Thymus (tissue), 11 donors: ENCODE results near the gene MAPKAP1. TPM values are rescaled to one million over a fixed set of nuclear protein-coding genes. Genes with fewer than 3 reads are reported as not detected.

Experiments
- DNase-seq, 9 donors: peaks; one replicate each; pipeline ENCODE4 v3.0.0-alpha.2; 2013; ENCODE audit warnings: low spot score in 9 of 9, low read depth in 6 of 9, missing footprints in 1 of 9
- H3K27ac ChIP-seq, 2 donors: one replicate each; pipeline ENCODE4 v1.5.1; 2013; ENCODE audit warnings: control low read depth in 1 of 2, low read depth in 1 of 2, low read length in 1 of 2, mild to moderate bottlenecking in 1 of 2, moderate library complexity in 1 of 2
- H3K27me3 ChIP-seq, 2 donors: one replicate each; pipeline ENCODE4 v1.5.1; 2013; ENCODE audit warnings: low read length in 1 of 2; ENCODE audit not compliant: control insufficient read depth in 2 of 2, insufficient read depth in 1 of 2
- H3K36me3 ChIP-seq, 2 donors: one replicate each; pipeline ENCODE4 v1.5.1; 2013; ENCODE audit warnings: low read length in 1 of 2, mild to moderate bottlenecking in 1 of 2, moderate library complexity in 1 of 2; ENCODE audit not compliant: control insufficient read depth in 2 of 2, insufficient read depth in 2 of 2
- H3K4me1 ChIP-seq, 2 donors: one replicate each; pipeline ENCODE4 v1.5.1; 2013; ENCODE audit warnings: low read length in 2 of 2; ENCODE audit not compliant: control insufficient read depth in 2 of 2, insufficient read depth in 2 of 2
- H3K4me3 ChIP-seq, 2 donors: one replicate each; pipeline ENCODE4 v1.5.1; 2013; ENCODE audit warnings: low read length in 2 of 2, control low read depth in 1 of 2, mild to moderate bottlenecking in 1 of 2
- H3K9me3 ChIP-seq, 2 donors: one replicate each; pipeline ENCODE4 v1.5.1; 2013; ENCODE audit warnings: low read length in 1 of 2, mild to moderate bottlenecking in 1 of 2; ENCODE audit not compliant: control insufficient read depth in 2 of 2, insufficient read depth in 1 of 2
- WGBS: extraction: QIAGEN DNeasy Blood & Tissue Kit; methylation state at CpG from one replicate; pipeline ENCODE4 v1.1.7; 2013; 5-methylcytosine and 5-hydroxymethylcytosine counted together
- polyA plus RNA-seq: library from polyadenylated mRNA; stranded (reverse); fragments of 200-250 nt; gene quantifications from one replicate; pipeline ENCODE4 v1.2.3, GENCODE V29; 2013
- total RNA-seq: library from RNA; stranded (reverse); fragments of 120-200 nt; gene quantifications from one replicate; pipeline ENCODE4 v1.2.4, GENCODE V29; 2013
- donor health status: healthy.

Gene MAPKAP1
- total and polyA plus RNA-seq, 2 donors: 40.3 to 40.7 TPM

DNA sequence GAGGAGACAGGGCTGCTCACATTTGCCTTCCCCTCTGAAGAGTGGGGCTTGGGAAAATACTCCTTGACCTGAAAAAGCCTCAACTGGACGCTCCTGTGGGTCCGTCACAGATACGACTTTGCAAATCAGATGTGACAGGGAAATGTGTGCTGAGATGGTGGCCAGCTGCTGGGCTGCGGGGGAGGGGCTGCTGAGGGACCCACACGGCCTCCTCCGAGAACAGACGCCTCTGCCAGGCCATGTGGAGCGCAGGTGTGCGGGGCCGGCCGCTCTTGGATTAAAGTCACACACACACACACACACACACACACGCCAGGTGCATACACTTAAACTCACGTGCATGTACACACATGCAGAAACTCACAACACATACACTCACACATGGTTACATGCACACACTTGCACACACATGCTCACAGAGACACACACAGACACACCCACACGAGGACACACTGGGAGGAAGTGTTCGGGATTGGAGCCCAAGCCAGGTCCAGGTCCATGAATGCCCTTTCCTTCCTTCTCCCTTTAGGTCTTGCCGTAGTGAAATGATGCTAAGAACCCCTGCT, 278.0 kb downstream of the MAPKAP1 start:
- Histone ChIP-seq H3K27ac (no peak overlapping the region), H3K27me3 (no peaks in the 10 kb centered on the region), H3K4me3 (no peak overlapping the region), H3K4me1 (peaks cover 0 to 5% of the 10 kb centered on the region in 2 donors), H3K36me3 (no peaks in the 10 kb centered on the region), H3K9me3 (no peaks in the 10 kb centered on the region)
- DNase-seq: no peak
- 91% methylated on average over 16 of the region's 16 CpGs for WGBS

DNA sequence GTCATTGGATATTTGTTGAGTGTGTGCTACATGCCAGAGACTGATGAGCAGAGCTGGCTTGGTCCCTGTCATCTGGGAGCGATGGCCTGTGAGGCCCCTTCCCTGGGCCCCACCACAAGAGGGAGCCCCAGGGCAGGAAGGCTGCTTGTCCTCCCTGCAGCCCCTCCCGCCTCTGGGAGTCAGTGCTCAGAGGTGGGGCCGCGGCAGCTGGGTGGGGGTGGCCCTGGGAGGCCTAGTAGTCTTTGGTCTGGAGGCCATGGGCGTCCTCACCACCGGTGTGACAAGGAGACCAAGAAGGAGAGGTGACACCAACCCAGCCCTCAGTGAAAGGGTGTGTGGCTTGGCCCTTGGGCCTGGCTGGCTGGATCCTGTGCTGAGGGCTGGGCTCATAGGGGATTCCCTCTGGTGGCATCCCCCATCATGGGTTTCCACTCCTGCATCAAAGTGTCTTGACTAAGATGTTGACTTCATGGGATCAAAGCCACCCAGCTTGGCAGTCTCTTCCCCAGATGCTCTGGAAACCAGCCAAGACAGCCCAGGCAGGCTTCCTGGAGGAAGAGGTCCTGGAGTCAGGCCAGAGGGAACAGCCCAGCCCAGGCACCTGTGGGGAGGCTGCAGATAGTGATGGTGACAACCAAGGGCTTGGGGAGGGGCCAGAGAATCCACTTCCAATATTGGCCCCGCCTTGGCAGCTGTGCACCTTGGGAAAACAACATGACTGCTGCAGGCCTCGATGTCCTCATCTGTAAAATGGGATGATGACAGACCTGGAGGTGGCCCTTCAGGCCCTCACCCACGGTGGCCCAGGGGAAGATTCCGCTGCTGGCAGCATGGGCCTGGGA, 278.7 kb downstream of the MAPKAP1 start:
- DNase-seq: peak in 1 of 9 donors; percentile 16
- 90% methylated on average over 10 of the region's 10 CpGs for WGBS
- no peak overlapping the region for H3K4me3 ChIP-seq

DNA sequence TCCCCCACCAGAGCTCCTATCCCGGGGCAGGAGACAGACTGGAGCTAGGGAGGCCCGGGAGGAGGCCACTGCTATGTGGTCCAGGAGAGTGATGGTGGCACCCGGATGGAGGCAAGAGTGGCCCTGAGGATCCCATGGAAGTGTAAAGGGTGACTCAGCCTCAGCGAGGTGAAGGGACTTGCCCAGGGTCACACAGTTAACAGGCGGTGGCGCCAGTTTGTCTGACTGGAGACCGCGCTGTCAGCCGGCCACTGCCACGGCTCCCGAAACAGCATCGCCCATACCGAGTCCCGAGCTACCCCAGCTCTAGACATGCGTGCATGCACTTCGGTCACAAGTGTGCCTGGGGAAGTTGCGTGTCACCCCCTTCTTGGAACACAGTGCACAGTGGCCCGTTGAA, 279.5 kb downstream of the MAPKAP1 start:
- Histone ChIP-seq H3K27ac (no peak overlapping the region), H3K9me3 (no peaks in the 10 kb centered on the region), H3K27me3 (no peaks in the 10 kb centered on the region), H3K4me3 (no peak overlapping the region), H3K36me3 (no peaks in the 10 kb centered on the region), H3K4me1 (peaks cover 0 to 5% of the 10 kb centered on the region in 2 donors)
- 98% methylated on average over 18 of the region's 18 CpGs for WGBS
- no peak for DNase-seq

More for the DNA sequence above, 278.7 kb downstream of the MAPKAP1 start:
- H3K9me3 ChIP-seq: no peaks in the 10 kb centered on the region
- no peaks in the 10 kb centered on the region for H3K36me3 ChIP-seq
- H3K4me1 ChIP-seq: peaks cover 0 to 5% of the 10 kb centered on the region in 2 donors
- H3K27me3 ChIP-seq: no peaks in the 10 kb centered on the region
- H3K27ac ChIP-seq: no peak overlapping the region

DNA sequence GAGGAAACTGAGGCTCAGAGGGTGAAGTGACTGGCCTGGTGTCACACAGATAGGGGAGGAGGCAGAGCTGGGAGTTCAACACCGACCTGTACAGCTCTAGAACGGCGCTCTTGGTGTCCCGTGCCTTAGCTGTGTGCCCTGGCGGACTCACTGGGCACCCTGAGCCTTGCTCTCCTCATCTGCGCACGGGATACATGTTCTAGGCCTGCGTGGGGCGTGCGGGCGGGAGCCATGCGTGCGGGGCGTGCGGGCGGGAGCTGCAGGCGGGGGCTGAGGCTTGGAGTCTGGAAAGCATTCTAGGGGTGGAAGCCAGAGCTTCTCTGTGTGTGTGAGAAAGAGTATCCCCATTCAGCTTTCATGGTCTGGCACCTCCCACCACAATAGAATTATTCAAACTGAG, 280.1 kb downstream of the MAPKAP1 start:
- DNase-seq: no peak
- no peaks in the 10 kb centered on the region for H3K27me3 ChIP-seq
- 95% methylated on average over 17 of the region's 17 CpGs for WGBS
- peaks cover 0 to 5% of the 10 kb centered on the region in 2 donors for H3K4me1 ChIP-seq
- no peaks in the 10 kb centered on the region for H3K36me3 ChIP-seq
- no peak overlapping the region for H3K27ac ChIP-seq
- no peak overlapping the region for H3K4me3 ChIP-seq
- H3K9me3 ChIP-seq: no peaks in the 10 kb centered on the region

DNA sequence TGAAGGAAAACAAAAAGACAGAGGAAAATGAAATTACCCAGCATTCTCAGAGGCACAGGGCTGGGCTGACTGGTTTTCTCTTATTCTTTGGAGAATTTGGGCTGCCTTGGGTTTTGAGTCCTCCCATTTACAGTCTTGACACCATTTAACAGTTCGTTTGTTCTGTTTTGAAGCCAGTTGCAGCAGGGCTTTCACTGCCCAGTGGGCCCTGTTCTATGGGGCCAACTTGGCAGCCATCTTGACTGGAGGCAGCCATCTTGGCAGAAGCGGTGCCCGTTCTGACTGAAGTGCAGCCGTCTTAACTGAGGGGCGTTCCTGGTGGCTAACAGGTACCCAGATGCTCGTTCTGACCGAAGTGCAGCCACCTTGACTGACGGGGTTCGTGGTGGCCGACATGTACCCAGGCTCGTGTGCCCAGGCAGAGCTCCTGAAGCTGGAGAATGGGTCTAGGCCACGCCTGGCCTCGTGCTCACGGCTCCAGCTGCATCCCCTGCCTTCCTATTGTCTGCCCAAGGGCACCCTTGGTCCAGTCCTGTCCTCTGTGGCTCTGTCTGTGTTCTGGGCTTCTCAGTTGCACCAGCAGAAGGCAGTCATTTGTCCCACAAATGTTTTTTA, 281.0 kb downstream of the MAPKAP1 start:
- 93% methylated on average over 14 of the region's 14 CpGs for WGBS

DNA sequence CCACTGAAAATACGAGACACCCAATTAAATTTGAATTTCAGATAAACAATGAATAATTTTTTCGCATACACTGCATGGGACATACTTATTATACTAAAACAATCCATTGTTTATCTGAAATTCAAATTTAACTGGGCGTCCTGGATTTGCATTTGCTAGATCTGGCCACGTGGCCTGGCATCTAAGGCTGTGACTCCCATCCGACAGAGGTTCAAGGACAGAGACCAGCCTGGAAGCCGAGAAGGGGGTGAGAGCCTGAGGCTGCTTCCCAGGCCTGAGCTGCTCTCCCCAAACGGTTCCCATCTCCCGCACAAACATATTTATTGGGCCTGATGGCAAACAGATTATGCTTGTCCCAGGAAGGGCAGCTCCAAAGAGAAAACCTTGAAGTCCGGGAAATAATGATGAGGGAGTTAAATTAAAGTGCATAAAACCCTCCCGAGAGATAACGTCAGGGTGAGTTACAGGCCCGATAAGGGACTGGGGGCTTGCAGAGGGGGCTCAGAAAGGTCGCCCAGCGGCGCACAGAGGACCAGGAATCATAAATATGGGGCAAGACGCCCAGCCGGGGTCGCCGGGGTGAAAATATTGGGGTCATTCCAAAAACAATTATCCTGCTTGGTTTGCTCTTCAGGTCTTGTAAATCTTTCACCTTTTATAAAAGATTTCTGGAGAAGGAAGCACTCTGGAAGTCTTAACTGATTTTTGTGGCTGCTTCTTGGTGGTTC, 281.7 kb downstream of the MAPKAP1 start:
- H3K27ac ChIP-seq: no peak overlapping the region
- 96% methylated on average over 19 of the region's 19 CpGs for WGBS

More for the DNA sequence above, 281.0 kb downstream of the MAPKAP1 start:
- H3K4me3 ChIP-seq: no peak overlapping the region
- no peaks in the 10 kb centered on the region for H3K27me3 ChIP-seq
- DNase-seq: no peak
- H3K4me1 ChIP-seq: peaks cover 0 to 5% of the 10 kb centered on the region in 2 donors
- H3K27ac ChIP-seq: no peak overlapping the region
- no peaks in the 10 kb centered on the region for H3K36me3 ChIP-seq
- H3K9me3 ChIP-seq: no peaks in the 10 kb centered on the region

DNA sequence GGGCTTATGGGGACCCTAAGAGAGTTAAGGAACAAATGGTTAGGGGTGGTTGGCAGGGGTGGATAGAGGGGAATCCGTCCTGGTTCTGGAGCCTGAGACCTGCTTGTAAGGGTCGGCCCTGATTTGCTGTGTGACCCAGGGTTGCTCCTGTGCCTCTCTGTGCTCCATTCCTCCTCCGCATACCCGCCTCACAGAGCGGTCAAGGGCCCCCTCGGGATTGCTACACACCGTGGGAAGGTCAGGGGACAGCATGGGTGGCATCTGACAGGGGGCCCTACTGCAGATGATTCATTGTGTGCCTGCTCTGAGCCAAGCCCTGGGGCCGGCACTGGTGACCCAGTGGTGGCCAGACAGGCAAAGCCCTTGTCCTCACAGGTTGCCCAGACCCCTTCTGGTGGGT, 283.0 kb downstream of the MAPKAP1 start:
- H3K27me3 ChIP-seq: no peaks in the 10 kb centered on the region
- no peak for DNase-seq
- WGBS: 96% methylated on average over 8 of the region's 8 CpGs
- no peaks in the 10 kb centered on the region for H3K36me3 ChIP-seq
- no peaks in the 10 kb centered on the region for H3K9me3 ChIP-seq
- no peak overlapping the region for H3K27ac ChIP-seq
- H3K4me1 ChIP-seq: peaks cover 0 to 5% of the 10 kb centered on the region in 2 donors
- H3K4me3 ChIP-seq: no peak overlapping the region

More for the DNA sequence above, 281.7 kb downstream of the MAPKAP1 start:
- Histone ChIP-seq H3K36me3 (no peaks in the 10 kb centered on the region), H3K4me3 (no peak overlapping the region), H3K9me3 (no peaks in the 10 kb centered on the region), H3K4me1 (peaks cover 0 to 5% of the 10 kb centered on the region in 2 donors), H3K27me3 (no peaks in the 10 kb centered on the region)
- no peak for DNase-seq

DNA sequence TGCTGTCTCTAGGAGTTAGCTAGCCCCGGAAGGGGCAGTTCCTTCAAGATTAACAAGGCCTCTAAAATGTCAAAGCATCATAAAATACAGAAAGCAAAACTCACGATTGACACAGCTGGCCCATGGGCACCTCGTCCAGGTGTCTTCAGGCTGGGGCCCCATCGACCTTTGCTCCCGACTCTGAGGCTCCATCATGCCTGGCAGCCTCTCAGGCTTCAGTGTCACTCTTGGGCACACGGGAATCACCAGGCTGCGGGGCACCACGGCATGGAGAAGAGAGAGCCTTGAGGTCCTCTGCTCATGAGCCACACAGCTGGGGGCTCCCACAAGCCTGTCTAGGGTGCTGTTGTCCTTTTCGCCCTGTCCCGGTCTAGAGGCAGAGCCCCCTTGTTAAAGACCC, 284.2 kb downstream of the MAPKAP1 start:
- WGBS: 95% methylated on average over 10 of the region's 10 CpGs
- Histone ChIP-seq H3K4me3 (no peak overlapping the region), H3K36me3 (no peaks in the 10 kb centered on the region)

More for the DNA sequence above, 284.2 kb downstream of the MAPKAP1 start:
- Histone ChIP-seq H3K27me3 (no peaks in the 10 kb centered on the region), H3K27ac (no peak overlapping the region), H3K9me3 (no peaks in the 10 kb centered on the region), H3K4me1 (no peaks in the 10 kb centered on the region)
- no peak for DNase-seq
